WTC11 (cell line): ENCODE data around the gene CREB3L1.

Experiments used
- CTCF ChIP-seq: fragments of 200-600 bp; IDR thresholded peaks from 2 replicates; pipeline ENCODE4 v1.8.0; 2022; ENCODE audit warnings: antibody characterized with exemption
- TEAD4 ChIP-seq: sonication (generic); formaldehyde crosslinking; IDR thresholded peaks from 2 replicates; pipeline ENCODE4 v1.8.0; 2022; ENCODE audit warnings: mild to moderate bottlenecking, missing genetic modification reagents
- TP53 ChIP-seq: sonication (generic); formaldehyde crosslinking; IDR thresholded peaks from 2 replicates; pipeline ENCODE4 v1.8.1; 2023; ENCODE audit warnings: mild to moderate bottlenecking, missing genetic modification reagents

- TF ChIP-seq CTCF (no peak), TEAD4 (no peak), TP53 (no peak)
These were observed 40.6 kb upstream of the CREB3L1 start for GRCh38 chr11:46236918-46237247.
